Naive thymus-derived CD4-positive, alpha-beta T cell (primary cell): ENCODE measurements around the gene KCNK17. TPM values are rescaled to one million over a fixed set of nuclear protein-coding genes. Genes with fewer than 3 reads are reported as not detected.
A peak's percentile ranks its signal among the peaks of the same experiment; 100 is the strongest.

ENCODE experiments used
- ATAC-seq: fragments of 150-1000 bp; cut with Tn5 transposase; 2 replicates; pipeline ENCODE4 v1.10.0; 2021; ENCODE audit warnings: mild to moderate bottlenecking, moderate library complexity
- CTCF ChIA-PET: fragments of 350-600 bp; sonication (Branson Sonifier 250); formaldehyde crosslinking; loops from one replicate; lab custom pipeline; 2021; ENCODE audit warnings: antibody characterized with exemption; lab: Charles Lee
- POLR2A ChIA-PET: fragments of 350-600 bp; sonication (Branson Sonifier 250); formaldehyde crosslinking; loops from one replicate; lab custom pipeline; 2021; ENCODE audit warnings: antibody characterized with exemption, inconsistent platforms; lab: Charles Lee
- DNase-seq, 9 donors: peaks; one replicate each; pipeline versions ENCODE4 v3.0.0 to v3.0.0-alpha.2; 2020 to 2022; ENCODE audit warnings: mixed read lengths in 1 of 9
- H3K27ac ChIP-seq: one replicate; pipeline ENCODE4 v1.7.0; 2013; ENCODE audit warnings: mild to moderate bottlenecking, low read depth, low read length, moderate library complexity
- H3K27me3 ChIP-seq, 2 donors: one replicate each; pipeline ENCODE4 v1.7.0; 2013; ENCODE audit warnings: low read length in 2 of 2, mild to moderate bottlenecking in 2 of 2, moderate library complexity in 2 of 2; ENCODE audit not compliant: control insufficient read depth in 2 of 2, insufficient read depth in 2 of 2
- H3K36me3 ChIP-seq, 3 experiments: 1 replicate in 2 of 3; 2 replicates in 1 of 3; pipeline ENCODE4 v1.7.0; 2013; ENCODE audit warnings: low read length in 3 of 3, mild to moderate bottlenecking in 3 of 3, moderate library complexity in 1 of 3; ENCODE audit not compliant: insufficient read depth in 3 of 3, control insufficient read depth in 2 of 3
- H3K4me1 ChIP-seq, 2 donors: one replicate each; pipeline ENCODE4 v1.7.0; 2013; ENCODE audit warnings: low read length in 2 of 2, mild to moderate bottlenecking in 2 of 2, moderate library complexity in 1 of 2; ENCODE audit not compliant: control insufficient read depth in 2 of 2, insufficient read depth in 2 of 2
- H3K4me3 ChIP-seq: 2 replicates; pipeline ENCODE4 v1.7.0; 2013; ENCODE audit warnings: mild to moderate bottlenecking, low read length
- H3K9me3 ChIP-seq, 3 experiments: 1 replicate in 2 of 3; 2 replicates in 1 of 3; pipeline ENCODE4 v1.7.0; 2013; ENCODE audit warnings: low read length in 3 of 3; ENCODE audit not compliant: control insufficient read depth in 2 of 3
- H3K27ac Mint-ChIP-seq, 9 donors: one replicate each; pipeline ENCODE4 v1.8.0; 2020 to 2022; ENCODE audit warnings: mixed read lengths in 9 of 9, mild to moderate bottlenecking in 8 of 9, moderate library complexity in 5 of 9, inconsistent platforms in 2 of 9
- H3K27me3 Mint-ChIP-seq, 5 donors: one replicate each; pipeline ENCODE4 v1.8.0; 2021 to 2022; ENCODE audit warnings: mixed read lengths in 5 of 5, mild to moderate bottlenecking in 1 of 5
- H3K36me3 Mint-ChIP-seq, 5 donors: one replicate each; pipeline ENCODE4 v1.8.0; 2020 to 2022; ENCODE audit warnings: mixed read lengths in 5 of 5, mild to moderate bottlenecking in 3 of 5, inconsistent platforms in 1 of 5
- H3K4me1 Mint-ChIP-seq, 7 donors: one replicate each; pipeline ENCODE4 v1.8.0; 2020 to 2022; ENCODE audit warnings: mixed read lengths in 7 of 7, mild to moderate bottlenecking in 3 of 7, inconsistent platforms in 1 of 7
- H3K4me3 Mint-ChIP-seq, 10 donors: one replicate each; pipeline ENCODE4 v1.8.0; 2020 to 2022; ENCODE audit warnings: mild to moderate bottlenecking in 10 of 10, mixed read lengths in 10 of 10, moderate library complexity in 6 of 10, inconsistent platforms in 2 of 10
- H3K9me3 Mint-ChIP-seq, 11 donors: one replicate each; pipeline ENCODE4 v1.8.0; 2020 to 2022; ENCODE audit warnings: mixed read lengths in 11 of 11, mild to moderate bottlenecking in 4 of 11, inconsistent platforms in 1 of 11, moderate library complexity in 1 of 11
- intact Hi-C, 2 donors: fragments of 100-400 bp; cut with micrococcal nuclease; formaldehyde crosslinking; loops; one replicate each; pipeline ENCODE4 v1.15.1; 2023
- polyA plus RNA-seq, 2 donors: library from polyadenylated mRNA; unstranded; fragments of 300-500 nt; fragmentation: Illumina TruSeq; gene quantifications; one replicate each; pipeline ENCODE4 v1.2.3, GENCODE V29; 2021
- total RNA-seq, 6 experiments: library from RNA in 5 of 6; stranded (reverse) in 5 of 6; gene quantifications; 1 replicate in 5 of 6; 2 replicates in 1 of 6; pipeline ENCODE4 v1.2.3 and lab custom pipeline; 2021 to 2026

KCNK17 gene
- total and polyA plus RNA-seq, 7 experiments from 2014 or later, result 0.72 TPM; not detected in 6

DNA sequence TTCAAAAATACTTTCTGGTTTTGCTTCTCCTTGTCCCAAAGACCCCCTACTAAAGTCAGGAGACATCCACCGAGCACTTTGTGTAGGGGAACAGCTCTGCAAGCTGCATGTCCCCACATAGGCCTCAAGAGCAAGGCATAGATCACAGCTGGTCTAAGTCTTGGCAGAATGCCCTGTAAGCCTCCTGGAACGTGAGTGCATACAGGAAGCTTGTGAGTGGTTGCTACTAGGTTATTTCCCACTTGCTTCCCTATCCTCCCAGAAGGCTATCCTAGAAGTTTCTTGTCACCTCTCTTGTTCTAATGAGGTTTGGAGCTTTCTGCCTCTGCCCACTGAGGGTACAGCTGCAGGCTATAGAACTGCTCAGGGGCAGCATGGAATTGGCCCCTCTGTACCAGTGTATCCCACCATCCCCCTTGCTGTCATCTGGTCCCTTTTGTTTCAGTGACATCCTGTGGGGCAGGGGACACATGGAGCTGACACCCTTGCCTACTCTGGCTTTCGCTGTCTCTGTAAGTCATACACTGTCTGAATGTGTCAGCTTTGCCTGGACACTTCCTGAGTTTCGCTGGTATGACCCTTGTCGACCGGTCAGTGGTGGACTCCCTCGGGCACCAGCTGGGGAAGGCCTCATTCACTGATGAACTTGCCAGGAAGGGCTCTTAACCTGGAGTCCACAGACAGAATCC lies 43.9 kb upstream of the KCNK17 start:
- Histone ChIP-seq H3K4me3 (no peak overlapping the region), H3K36me3 (no peaks in the 10 kb centered on the region), H3K9me3 (no peaks in the 10 kb centered on the region), H3K27me3 (no peaks in the 10 kb centered on the region), H3K4me1 (no peaks in the 10 kb centered on the region), H3K27ac (no peak overlapping the region)
- intact Hi-C loops, result no loop called here
- DNase-seq (no peak), ATAC-seq (no peak)
- H3K4me3 Mint-ChIP-seq, result no peak overlapping the region
- H3K27ac Mint-ChIP-seq, result no peak overlapping the region
- no peaks in the 10 kb centered on the region for H3K9me3 Mint-ChIP-seq
- H3K27me3 Mint-ChIP-seq, result peaks cover 0 to 16% (median 3%) of the 10 kb centered on the region in 5 donors
- H3K4me1 Mint-ChIP-seq, result peaks cover 0 to 6% (median 0%) of the 10 kb centered on the region in 7 donors
- ChIA-PET POLR2A (no interaction called here), CTCF (interaction anchor here (1.3 kb wide), 1 partner anchor 11 kb away, joined by 3 read pairs; no protein-coding TSS in a partner anchor)
- H3K36me3 Mint-ChIP-seq, result no peaks in the 10 kb centered on the region

DNA sequence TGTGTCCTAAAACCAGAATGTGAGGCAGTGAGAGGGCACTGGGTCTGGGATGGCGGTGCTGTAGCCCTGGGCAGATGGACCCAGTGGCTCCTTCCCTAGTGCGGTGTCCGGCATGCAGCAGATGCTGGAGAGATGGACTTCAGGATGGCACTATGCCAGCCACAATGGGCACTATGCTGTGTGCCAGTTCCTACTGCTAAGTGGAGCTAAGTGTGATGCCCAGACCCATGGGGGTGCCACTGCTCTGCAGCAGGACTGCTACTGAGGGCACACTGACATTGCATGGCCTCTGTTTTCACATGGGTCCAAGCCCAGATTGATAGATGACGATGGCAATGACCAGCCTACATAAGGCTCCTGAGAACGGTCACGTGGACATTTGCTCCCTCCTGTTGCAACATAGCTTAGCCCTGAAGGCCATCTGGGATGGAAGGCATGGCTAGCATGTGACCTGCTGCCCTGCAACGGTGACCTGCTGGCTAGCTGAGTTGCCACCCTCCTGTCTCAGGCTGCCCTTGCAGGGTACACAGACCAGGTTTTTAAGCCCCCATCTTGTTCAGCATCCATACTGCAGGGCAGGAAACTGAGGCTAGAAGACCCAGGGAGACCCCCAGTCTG lies 39.6 kb upstream of the KCNK17 start:
- CTCF ChIA-PET, result interaction anchor here (1.5 kb wide), 1 partner anchor 8 kb away, joined by 5 read pairs; no protein-coding TSS in a partner anchor
- no peak overlapping the region for H3K4me3 ChIP-seq
- H3K27ac ChIP-seq, result no peak overlapping the region
- no peaks in the 10 kb centered on the region for H3K36me3 Mint-ChIP-seq
- no peaks in the 10 kb centered on the region for H3K4me1 Mint-ChIP-seq
- H3K9me3 Mint-ChIP-seq, result no peaks in the 10 kb centered on the region
- no peaks in the 10 kb centered on the region for H3K36me3 ChIP-seq
- H3K4me1 ChIP-seq, result no peaks in the 10 kb centered on the region
- H3K4me3 Mint-ChIP-seq, result no peak overlapping the region
- no peak for DNase-seq
- no peak for ATAC-seq
- POLR2A ChIA-PET, result no interaction called here
- intact Hi-C loops, result no loop called here
- peaks cover 0 to 6% (median 0%) of the 10 kb centered on the region in 5 donors for H3K27me3 Mint-ChIP-seq
- H3K27me3 ChIP-seq, result no peaks in the 10 kb centered on the region
- no peaks in the 10 kb centered on the region for H3K9me3 ChIP-seq
- H3K27ac Mint-ChIP-seq, result no peak overlapping the region

DNA sequence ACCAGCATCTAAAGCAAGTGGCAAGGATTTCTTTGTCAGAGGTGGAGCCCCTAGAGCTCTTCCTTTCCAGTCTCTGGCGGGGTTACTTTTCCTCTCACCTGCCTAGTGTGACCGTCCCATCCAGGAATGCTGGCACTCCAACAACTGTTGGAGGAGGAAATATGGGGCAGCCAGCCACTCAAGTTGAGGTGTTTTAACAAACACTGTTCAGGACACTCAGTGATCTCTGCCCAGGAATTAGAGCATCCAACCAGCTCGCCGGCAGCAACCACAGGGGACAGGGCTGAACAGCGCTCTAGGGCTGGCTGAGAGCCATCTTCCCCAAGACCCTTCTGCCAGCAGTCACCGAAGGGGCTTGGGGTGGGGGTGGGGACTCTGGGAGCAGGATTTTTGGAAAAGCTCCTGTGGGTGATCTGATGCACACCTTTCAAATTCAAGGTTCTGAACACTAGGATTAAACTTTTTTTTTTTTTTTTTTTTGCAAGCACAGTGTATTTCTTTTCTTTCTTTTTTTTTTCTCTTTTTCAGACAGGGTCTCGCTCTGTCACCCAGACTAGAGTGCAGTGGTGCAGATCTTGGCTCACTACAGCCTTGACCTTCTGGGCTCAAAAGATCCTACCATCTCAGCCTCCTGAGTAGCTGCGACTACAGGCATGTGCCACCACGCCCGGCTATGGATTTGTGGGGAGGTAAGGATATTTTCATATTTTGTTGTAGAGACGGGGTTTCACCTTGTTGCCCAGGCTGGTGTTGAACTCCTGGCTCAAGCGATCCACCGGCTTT lies 36.7 kb upstream of the KCNK17 start:
- DNase-seq (no peak), ATAC-seq (no peak)
- Mint-ChIP-seq H3K27ac (no peak overlapping the region), H3K27me3 (peaks cover 0 to 5% (median 0%) of the 10 kb centered on the region in 5 donors), H3K9me3 (no peaks in the 10 kb centered on the region), H3K4me1 (peaks cover 0 to 4% (median 0%) of the 10 kb centered on the region in 7 donors), H3K36me3 (no peaks in the 10 kb centered on the region), H3K4me3 (no peak overlapping the region)
- H3K9me3 ChIP-seq, result no peaks in the 10 kb centered on the region
- H3K36me3 ChIP-seq, result no peaks in the 10 kb centered on the region
- H3K27ac ChIP-seq, result no peak overlapping the region
- H3K4me3 ChIP-seq, result no peak overlapping the region
- CTCF ChIA-PET, result no interaction called here
- intact Hi-C loops, result no loop called here
- POLR2A ChIA-PET, result no interaction called here
- no peaks in the 10 kb centered on the region for H3K27me3 ChIP-seq
- no peaks in the 10 kb centered on the region for H3K4me1 ChIP-seq

DNA sequence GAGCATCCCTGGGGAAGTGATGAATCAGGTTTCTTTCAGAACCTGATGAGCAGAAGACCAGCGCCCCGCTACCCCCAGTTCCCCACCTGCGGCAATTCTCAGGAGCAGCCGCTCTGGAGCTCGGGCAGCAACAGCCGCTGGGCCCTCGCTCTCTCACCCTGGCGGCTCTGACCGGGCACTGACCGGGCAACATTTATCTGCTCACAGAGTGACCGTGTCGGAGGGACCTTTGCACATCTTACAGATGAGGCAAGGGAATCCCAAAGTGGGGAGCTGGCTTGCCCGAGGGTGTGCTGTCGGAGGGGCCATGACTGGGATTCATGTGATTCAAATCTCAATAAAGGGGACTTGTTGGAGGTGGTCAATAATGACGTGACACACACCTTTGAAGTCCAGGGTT lies 34.5 kb upstream of the KCNK17 start:
- DNase-seq, result no peak
- intact Hi-C loops, result loop anchor here (1.0 to 10.0 kb wide), 7 partner anchors 959 to 1969 kb away; partner anchors contain the start of gene UNC5CL (in 1 of the 2)
- POLR2A ChIA-PET, result no interaction called here

DNA sequence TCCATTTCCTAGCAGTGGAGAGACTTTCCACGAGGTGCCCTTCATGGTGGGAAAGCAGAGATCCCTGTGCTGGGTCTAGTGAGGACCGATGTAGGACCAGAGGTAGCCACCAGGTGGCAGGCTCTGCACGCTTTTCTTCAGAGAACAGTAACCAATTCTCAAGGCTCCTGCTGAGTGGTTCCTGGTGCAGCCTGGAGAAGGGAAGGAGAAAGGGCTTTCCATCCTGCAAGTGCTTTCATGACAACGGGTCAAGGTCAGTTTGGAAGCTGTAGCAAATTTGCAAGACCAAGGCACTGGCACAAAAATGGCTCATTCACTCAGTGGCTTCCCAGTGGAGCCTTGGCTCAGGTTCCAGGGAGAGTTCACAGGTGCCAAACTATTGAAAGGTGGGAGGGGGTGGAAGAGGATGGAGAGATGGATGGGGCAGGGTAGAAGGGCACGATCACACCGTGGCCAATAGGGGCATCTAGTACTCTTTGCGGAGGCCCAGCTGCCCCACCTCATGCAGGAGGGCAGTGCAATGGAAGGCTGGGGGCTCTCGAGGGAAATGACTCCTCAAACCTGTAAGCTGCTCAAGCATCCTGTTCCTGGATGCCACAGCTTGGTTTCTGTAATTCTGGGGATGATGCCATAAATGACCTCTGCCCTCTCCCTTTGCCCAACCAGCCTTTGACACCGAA lies 33.8 kb upstream of the KCNK17 start:
- intact Hi-C loops, result loop anchor here (1.0 to 10.0 kb wide), 7 partner anchors 959 to 1969 kb away; partner anchors contain the start of gene UNC5CL (in 1 of the 2)
- Histone ChIP-seq H3K9me3 (no peaks in the 10 kb centered on the region), H3K27ac (no peak overlapping the region), H3K36me3 (no peaks in the 10 kb centered on the region), H3K4me3 (no peak overlapping the region), H3K4me1 (no peaks in the 10 kb centered on the region), H3K27me3 (no peaks in the 10 kb centered on the region)
- no peak overlapping the region for H3K4me3 Mint-ChIP-seq
- peaks cover 0 to 5% (median 0%) of the 10 kb centered on the region in 5 donors for H3K27me3 Mint-ChIP-seq
- no peaks in the 10 kb centered on the region for H3K36me3 Mint-ChIP-seq
- DNase-seq, result peak in 7 of 9 donors; percentile 16 to 63 (median 31)
- peak overlapping the region in 2 of 9 donors; percentile 18 to 60 for H3K27ac Mint-ChIP-seq
- peak; percentile 75 for ATAC-seq
- H3K4me1 Mint-ChIP-seq, result peaks cover 0 to 4% (median 0%) of the 10 kb centered on the region in 7 donors
- H3K9me3 Mint-ChIP-seq, result no peaks in the 10 kb centered on the region
- ChIA-PET POLR2A (no interaction called here), CTCF (interaction anchor here (0.6 to 0.7 kb wide), 2 partner anchors 516 to 1715 kb away, joined by 4 read pairs; no protein-coding TSS in a partner anchor)

More for the DNA sequence above, 34.5 kb upstream of the KCNK17 start:
- no peak overlapping the region for H3K27ac ChIP-seq
- CTCF ChIA-PET, result interaction anchor here (0.7 kb wide), 1 partner anchor 1714 kb away, joined by 4 read pairs; no protein-coding TSS in a partner anchor
- ATAC-seq, result no peak
- no peak overlapping the region for H3K4me3 ChIP-seq
- no peak overlapping the region for H3K4me3 Mint-ChIP-seq
- peaks cover 0 to 5% (median 0%) of the 10 kb centered on the region in 5 donors for H3K27me3 Mint-ChIP-seq
- no peak overlapping the region for H3K27ac Mint-ChIP-seq
- no peaks in the 10 kb centered on the region for H3K27me3 ChIP-seq
- peaks cover 0 to 4% (median 0%) of the 10 kb centered on the region in 7 donors for H3K4me1 Mint-ChIP-seq
- H3K9me3 ChIP-seq, result no peaks in the 10 kb centered on the region
- H3K4me1 ChIP-seq, result no peaks in the 10 kb centered on the region
- no peaks in the 10 kb centered on the region for H3K9me3 Mint-ChIP-seq
- H3K36me3 ChIP-seq, result no peaks in the 10 kb centered on the region
- H3K36me3 Mint-ChIP-seq, result no peaks in the 10 kb centered on the region

DNA sequence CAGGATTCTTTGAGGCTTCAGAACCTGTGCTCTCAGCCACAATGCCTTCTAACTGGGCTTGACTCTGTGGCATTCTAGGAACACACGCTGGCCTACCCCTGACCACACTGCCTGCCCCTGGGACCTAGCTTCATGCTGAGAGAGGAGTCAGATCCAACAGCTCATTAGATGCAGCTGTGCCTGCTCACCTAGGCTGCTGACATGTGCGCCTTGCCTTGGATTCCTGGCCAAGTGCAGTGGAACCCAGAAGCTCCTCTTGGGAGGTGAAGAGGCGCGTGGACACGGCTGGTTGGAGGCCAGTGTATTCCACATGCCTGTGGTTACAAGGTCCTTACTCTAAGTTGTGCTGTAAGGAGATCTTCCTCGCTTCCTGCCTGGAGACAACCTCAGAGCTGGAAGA lies 33.0 kb upstream of the KCNK17 start:
- Mint-ChIP-seq H3K36me3 (no peaks in the 10 kb centered on the region), H3K27me3 (peaks cover 0 to 5% (median 0%) of the 10 kb centered on the region in 5 donors), H3K4me3 (no peak overlapping the region), H3K9me3 (no peaks in the 10 kb centered on the region), H3K4me1 (peaks cover 0 to 4% (median 0%) of the 10 kb centered on the region in 7 donors), H3K27ac (no peak overlapping the region)
- Histone ChIP-seq H3K4me1 (no peaks in the 10 kb centered on the region), H3K4me3 (no peak overlapping the region), H3K27ac (no peak overlapping the region), H3K9me3 (no peaks in the 10 kb centered on the region), H3K27me3 (no peaks in the 10 kb centered on the region), H3K36me3 (no peaks in the 10 kb centered on the region)
- intact Hi-C loops, result loop anchor here (5.0 to 10.0 kb wide), 6 partner anchors 960 to 1970 kb away; no protein-coding TSS in a partner anchor
- no peak for ATAC-seq
- no peak for DNase-seq
- POLR2A ChIA-PET, result no interaction called here
- CTCF ChIA-PET, result interaction anchor here (0.8 kb wide), 1 partner anchor 11 kb away, joined by 3 read pairs; no protein-coding TSS in a partner anchor
